Inflammatory macrophage treated with lipopolysaccharide for 4 hours (primary cell): ENCODE measurements around the gene RAPGEF1.
"Not testable (repeated sequence)": the region's sequence is repeated elsewhere in the genome, so short reads cannot be mapped to it uniquely, and the experiment has no call there.

Experiments
- DNase-seq: peaks from one replicate; pipeline ENCODE4 v3.0.0-alpha.2; 2020

RAPGEF1 gene

GRCh38 chr9:131739959-131740648, at the start of gene RAPGEF1:
Gene RAPGEF1 (minus strand): TSS chr9:131740076. CDS start chr9:131739830, 246 bp downstream.
- peak; percentile 58 for DNase-seq

DNA sequence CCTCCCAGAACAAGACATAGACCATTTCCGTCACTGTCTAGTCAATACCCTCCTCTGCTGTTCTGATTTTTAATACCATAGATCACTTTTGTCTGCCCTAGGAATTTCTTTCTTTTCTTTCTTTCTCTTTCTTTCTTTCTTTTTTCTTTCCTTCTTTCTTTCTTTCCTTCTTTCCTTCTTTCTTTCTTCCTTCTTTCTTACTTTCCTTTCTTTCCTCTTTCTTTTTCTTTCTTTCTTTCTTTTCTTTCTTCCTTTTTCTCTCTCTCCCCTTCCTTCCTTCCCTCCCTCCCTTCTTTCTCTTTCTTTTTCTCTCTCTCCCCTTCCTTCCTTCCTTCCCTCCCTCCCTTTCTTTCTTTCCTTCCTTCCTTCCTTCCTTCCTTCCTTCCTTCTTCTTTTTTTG, 49.0 kb upstream of the RAPGEF1 start:
- no peak for DNase-seq

GRCh38 chr9:131787838-131788237, 48.0 kb upstream of the RAPGEF1 start:
- no peak for DNase-seq

- DNase-seq, result no peak
Measured at GRCh38 chr9:131784748-131785501, 45.0 kb upstream of the RAPGEF1 start.

- DNase-seq, result no peak
Measured at GRCh38 chr9:131781069-131781468, 41.2 kb upstream of the RAPGEF1 start.

GRCh38 chr9:131776473-131776872, 36.6 kb upstream of the RAPGEF1 start:
- DNase-seq, result no peak

DNA sequence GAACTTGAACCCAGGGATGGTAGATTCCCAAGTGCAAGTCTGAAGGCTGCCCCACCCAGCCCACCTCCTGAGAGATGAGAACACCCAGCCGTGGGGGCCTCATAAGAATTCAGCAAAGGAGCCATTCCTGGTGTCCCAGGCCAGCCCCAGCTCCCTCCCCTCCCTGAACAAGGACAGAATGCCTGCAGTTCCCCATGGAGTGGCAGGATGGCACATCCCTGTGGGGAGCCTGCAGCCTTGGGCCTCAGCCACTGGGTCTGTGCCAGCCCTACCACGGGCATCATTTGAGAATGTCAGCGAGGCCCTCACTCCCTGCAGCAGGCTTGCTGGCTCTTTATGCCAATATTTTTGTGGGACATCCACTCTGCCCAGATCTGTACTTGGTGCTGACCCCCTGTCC, 36.2 kb upstream of the RAPGEF1 start:
- no peak for DNase-seq

DNA sequence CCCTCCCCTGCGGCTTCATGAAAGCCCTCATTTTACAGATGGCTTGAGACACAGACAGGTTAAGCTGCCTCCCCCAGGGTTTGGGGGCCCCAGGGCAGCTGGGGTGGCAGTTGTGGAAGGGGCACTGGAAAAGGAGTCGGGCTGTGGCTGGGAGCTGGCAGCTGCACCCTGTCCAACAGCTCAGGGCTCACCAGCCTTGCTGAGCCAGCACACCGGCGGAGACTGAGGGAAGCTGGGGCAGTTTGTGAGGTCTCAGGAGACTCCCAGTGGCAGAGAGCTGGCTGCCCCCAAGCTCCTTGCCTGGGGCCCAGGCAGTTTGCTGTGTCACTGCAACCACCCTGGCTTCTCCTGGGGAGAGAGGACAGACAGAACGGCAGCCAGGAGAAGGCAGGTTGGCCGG, 34.8 kb upstream of the RAPGEF1 start:
- DNase-seq, result no peak

DNA sequence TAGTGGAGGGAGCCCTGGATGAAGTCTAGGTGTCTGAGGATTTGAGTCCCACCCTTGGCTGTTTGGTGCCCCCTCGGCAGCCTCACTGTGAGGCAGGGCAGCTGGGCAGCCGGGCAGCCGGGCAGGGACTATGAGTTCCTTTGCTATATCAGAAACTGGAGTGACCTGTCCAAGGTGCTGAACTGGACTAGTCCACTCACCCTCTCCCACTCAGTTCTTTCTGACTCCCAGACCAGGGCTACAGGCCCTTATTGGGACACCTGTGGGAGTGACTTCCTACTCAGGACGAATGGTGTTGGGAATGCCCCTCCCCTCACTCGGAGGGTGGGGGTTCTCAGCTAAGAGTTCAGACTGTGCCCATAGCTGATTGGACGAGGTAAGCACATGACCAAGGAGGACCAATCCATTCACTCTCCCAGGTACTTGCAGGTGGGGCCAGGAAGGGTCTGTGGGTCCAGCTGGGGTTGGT, 34.1 kb upstream of the RAPGEF1 start:
- peak; percentile 15 for DNase-seq

DNA sequence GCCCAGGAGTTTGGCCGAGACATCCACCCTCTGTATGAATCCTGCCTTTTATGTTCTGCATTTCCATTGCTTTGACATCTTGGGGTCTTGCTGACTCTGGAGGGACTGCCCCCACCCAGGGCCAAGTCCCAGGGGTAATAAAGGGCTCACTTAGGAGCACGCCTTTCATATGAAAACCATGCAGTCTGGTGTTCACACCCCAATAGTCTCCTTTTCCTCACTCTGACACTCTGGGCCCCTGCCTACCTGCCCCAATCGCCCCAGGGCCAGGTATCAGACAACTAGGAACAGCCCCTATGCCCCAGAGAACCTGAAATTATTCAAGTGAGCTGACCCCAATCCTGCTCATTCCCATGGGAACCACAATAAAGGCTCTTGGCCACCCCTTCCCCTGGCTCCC, 33.1 kb upstream of the RAPGEF1 start:
- DNase-seq, result no peak

- no peak for DNase-seq
Measured at GRCh38 chr9:131771646-131772045, 31.8 kb upstream of the RAPGEF1 start.

GRCh38 chr9:131769361-131769760, 29.5 kb upstream of the RAPGEF1 start:
- DNase-seq, result no peak

DNA sequence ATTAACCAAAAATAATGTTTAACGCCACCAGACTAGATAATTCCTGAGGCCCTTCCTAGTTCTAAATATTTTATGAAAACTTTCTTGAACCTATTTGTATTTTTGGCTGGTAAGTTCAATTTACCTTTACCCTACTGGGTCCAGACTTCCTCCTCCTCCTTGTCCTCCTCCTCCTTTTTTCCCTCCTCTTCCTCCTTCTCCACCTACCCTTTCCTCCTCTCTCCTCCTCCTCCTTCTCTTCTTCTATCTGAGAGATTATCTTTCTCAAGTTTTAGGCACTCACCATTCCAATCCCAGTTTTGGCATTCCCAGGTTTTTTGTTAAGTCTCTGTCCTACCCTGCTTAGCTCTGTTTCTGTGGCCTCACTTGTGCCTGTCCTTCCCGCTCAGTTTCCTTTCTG, 24.7 kb upstream of the RAPGEF1 start:
- DNase-seq, result no peak

DNA sequence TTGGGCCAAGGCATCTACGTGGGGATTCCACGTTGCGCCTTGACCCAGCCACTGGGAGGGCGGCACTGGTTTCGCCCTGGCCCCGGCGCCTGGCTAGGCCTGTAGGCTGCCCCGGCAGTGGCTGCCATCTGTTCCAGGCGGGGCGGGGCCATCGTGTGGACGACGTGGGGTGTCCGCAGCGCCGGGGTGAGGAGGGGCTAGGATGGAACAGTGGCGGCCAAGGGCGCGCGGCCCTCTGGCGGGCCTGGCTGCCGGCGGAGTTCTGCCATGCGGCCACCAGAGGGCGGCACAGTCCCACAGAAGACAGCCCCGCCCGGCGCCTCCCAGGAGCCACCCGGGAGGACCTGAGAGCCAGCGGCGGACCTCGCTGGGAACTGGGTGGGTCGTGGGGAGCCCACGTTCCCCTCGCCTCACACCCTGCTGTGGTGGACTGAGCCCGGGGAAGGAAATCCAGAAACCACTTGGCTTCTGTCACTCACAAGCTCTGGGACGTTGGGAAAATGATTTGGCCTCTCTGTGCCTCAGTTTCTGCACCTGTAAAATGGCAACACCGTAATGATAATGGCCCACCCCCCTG, 22.6 kb upstream of the RAPGEF1 start:
- peak; percentile 62 for DNase-seq

DNA sequence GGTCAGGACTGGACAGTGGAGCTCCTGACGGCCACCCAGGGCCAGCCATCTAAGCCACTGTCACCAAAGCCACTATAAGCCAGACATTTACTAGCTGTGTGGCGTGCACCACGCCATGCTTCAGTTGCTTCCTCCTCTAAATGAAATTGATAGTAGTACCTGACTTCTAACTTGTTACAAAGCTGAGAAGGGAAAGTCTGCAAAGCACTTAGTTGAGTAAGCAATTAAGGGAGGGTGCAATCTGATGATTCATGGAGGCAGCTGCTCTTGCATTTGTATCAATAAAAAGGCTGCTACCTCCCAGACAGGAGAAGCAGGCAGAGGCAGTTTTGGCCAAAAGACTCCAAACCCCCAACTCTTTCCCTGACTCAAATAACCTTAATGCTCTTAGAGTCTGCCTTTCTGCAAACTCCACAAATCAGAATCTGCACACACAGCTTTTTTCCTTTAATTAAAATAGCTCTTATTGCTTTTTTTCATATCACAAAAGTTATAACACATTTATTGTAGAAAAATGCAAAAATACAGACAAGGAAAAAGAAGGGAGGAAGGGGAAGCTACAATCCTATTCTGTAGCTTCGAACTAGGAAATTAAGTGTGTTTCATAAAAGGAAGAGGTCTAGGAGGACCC, 19.3 kb upstream of the RAPGEF1 start:
- DNase-seq, result peak; percentile 33

GRCh38 chr9:131757549-131757948, 17.7 kb upstream of the RAPGEF1 start:
- no peak for DNase-seq

DNA sequence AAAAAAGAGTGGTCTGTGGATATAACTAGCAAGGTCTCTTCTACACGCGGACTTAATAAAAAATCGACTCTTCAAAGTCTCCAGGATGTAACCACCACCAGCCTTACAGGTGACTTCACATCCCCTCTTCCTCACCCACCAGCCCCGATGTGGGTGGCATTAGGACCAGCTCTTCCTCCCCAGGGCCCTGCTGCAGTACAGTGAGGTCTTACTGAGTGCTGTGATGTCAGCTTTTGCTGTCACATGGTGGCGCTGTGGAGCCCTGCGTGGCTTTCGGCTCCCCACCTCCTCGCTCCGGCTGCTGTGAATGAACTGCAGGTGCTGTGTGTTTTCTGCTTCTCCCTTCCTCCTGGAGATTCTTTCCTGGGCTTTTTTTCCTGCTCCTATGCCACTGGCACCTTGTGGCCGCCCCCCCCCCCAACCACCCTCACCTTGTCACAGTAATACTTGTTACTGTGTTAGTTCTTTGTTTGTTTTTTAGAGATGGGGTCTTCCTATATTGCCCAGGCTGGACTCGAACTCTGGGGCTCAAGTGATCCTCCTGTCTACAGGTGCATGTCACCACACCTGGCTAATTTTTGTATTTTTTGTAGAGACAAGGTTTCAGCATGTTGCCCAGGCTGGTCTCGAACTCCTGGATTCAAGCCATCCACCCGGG, 15.8 kb upstream of the RAPGEF1 start:
- peak; percentile 79 for DNase-seq

DNA sequence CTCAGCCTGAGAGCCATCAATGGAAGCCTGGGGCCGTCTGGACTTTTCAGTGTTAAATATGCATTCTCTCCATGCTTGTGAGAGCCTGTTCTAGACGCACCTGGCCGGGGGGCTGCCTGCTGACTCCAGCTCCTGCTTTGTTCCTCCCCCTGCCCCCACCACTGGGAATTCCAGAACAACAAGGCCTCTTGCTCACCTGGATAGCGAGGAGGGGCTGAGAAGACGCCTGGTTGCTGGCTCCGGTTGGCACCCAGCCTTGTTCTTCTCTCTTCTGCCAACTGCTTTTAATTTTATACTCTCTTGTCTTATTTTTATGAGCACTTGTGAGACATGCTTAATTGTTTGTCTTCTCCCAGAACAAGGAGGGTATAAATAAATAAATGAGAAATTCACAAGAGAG, 15.0 kb upstream of the RAPGEF1 start:
- DNase-seq, result no peak

- not testable (repeated sequence) for DNase-seq
Measured at GRCh38 chr9:131753751-131754150, 13.9 kb upstream of the RAPGEF1 start.

- DNase-seq, result no peak
Measured at GRCh38 chr9:131752231-131752884, 12.5 kb upstream of the RAPGEF1 start.

DNA sequence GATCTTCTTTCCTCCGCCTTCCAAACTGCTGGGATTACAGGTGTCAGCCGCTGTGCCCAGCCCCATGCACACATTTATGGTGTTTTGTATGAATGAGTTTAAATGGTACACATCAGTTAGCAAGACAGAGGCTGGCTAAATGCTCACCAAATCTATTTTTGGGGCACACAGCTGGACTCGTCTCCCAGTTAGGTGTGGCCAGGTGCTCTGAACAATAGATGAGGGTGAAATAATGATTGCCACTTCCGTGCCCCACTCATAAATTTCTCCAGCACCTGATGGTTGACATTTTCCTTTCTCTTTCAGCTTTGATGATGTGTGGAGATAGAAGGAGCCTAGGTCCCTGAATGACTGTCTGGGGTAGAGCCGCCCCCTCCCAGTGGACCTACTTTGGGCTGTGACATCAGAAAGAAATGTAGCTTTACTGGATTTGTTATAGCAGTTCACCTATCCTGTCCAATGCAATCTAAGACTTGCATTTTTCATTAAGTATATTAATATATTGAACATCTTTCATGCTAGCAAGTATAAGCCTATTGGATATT, 8.6 kb upstream of the RAPGEF1 start:
- DNase-seq, result no peak

DNA sequence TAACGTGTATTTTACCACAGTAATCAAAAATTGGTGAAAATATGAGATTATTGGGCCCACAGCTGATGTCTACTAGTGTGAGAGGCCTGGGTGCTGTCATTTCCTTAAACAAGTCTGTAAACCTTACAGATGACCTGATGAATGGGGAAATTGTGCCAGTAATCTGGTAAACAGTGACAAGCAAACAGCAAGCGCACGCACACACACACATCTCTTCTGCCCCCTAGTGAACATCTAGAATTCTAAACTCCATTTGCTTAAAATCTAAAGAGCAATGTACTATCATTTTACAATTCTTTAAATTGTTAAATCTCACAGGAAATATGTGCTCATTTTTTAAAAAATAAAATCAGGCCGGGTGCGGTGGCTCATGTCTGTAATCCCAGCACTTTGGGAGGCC, 7.5 kb upstream of the RAPGEF1 start:
- peak; percentile 92 for DNase-seq
